HG03521 (cell line): Measurements from ENCODE around the gene VRK3.
A peak's percentile ranks its signal among the peaks of the same experiment; 100 is the strongest.

ENCODE experiments used
- ATAC-seq: cut with Tn5 transposase; IDR thresholded peaks from one replicate; pipeline ENCODE4 v1.9.1; 2021; ENCODE audit warnings: mild to moderate bottlenecking, moderate library complexity; ENCODE audit not compliant: unreplicated experiment

Gene VRK3

GRCh38 chr19:50030937-50031336 is 5.8 kb upstream of the VRK3 start:
- no peak for ATAC-seq

GRCh38 chr19:50030225-50030624 is 5.1 kb upstream of the VRK3 start:
- ATAC-seq, result no peak

- no peak for ATAC-seq
Measured at GRCh38 chr19:50026550-50026906, 1.4 kb upstream of the VRK3 start.

- peak; percentile 58 for ATAC-seq
Measured at GRCh38 chr19:50025794-50026549, 800 bp upstream of the VRK3 start, which contains the start of gene ZNF473. Gene ZNF473 (plus strand): TSS chr19:50026005. CDS start chr19:50031083, 5,078 bp downstream.

DNA sequence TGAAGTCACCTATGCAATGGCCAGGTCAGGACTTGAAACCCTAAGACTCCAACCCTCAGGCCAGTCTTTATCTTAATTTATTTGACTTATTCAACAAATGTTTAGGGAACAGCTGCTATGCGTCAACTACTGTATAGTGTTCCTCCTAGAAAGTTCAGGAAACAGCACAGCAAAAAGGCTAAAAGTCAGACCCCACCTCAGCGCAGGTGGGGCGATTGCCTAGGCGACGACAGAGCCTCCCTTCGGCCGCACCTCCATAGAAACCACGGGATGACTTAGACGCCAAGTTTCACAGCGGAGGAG is 502 bp downstream of the VRK3 start:
- no peak for ATAC-seq

- no peak for ATAC-seq
Measured at GRCh38 chr19:50022823-50023222, 2.3 kb downstream of the VRK3 start.

DNA sequence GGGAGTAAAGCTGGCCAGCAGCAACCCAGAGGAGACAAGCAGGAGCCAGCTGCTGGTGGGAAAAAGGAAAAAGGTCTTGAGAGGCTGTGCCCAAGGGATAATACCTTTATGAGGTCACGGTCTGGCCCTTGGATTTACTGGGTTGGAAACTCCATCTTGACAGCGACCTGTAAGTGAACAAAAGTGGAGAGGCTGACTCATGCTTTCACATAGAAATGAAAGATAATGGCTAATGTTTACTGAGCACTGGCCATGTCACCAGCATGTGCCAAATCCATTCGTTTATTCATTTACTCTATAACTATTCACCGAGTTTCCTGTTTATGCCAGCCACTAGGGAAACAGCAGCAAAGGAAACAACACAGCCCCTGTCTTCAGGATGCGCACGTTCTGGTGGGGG is 4.7 kb downstream of the VRK3 start:
- ATAC-seq, result no peak

DNA sequence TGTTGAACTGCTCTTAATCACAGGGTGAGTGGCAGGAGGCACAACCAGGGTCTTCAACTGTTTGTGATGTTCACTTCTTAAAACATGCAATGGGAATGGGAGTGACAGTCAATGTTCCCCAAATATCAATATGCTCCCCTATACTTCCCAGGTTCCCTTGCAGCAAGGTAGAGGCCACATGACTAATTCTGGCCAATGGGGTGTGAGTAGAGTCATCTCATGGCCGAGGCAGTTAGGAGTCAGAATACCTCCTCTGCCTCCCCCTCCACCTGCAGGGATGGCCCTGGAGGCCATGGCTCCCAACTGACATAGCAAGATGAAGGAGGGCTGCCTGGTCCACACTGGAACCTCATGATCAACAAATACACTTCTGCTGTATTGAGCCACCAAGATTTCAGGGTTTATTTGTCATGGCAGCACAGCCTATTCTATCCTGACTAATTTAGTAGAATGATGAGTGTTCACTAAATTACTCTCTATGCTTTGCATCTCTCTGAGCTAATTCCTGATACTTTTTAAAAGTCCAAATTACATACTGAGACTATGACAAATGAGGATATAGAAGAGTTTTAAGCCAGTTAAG is 8.9 kb downstream of the VRK3 start:
- ATAC-seq, result no peak

DNA sequence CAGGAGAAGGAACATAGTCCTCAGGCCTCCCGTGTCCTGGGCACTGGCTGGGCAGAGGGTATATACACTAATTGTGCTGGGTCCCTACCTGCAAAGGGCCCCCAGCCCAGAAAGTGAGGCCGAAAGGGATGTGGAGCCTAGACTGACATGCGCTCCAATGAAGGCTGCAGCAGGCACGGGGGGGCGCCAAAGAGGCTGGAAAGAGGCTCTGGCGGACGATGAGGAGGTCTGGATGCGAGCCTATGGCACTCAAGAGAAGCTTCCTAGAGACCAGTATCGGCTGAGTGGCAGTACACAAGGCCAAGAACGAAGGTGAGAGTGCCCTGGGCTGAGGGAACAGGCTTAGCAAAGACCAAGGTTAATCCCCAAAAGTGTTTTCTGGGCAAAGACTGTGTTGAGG is 16.6 kb downstream of the VRK3 start:
- ATAC-seq, result no peak

DNA sequence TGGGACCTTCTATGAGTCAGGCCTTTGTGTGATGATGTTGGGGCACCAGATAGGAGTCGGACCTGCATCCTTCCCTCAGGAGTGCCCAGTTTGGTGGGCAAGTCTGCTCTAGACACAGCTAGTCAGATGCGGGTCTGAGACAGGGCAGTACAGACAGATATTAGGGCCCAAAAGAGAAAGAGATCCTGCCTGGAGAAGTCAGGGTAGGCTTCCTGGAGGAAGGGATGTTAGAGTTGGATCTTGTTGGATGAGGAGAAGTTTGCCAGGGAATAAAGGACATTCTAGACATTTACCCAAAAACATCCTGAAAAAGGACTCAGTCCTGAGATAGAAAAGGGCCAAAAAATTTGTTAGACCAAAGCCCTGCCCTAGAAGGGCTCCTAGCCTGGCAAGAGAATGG is 17.2 kb downstream of the VRK3 start:
- ATAC-seq, result no peak

DNA sequence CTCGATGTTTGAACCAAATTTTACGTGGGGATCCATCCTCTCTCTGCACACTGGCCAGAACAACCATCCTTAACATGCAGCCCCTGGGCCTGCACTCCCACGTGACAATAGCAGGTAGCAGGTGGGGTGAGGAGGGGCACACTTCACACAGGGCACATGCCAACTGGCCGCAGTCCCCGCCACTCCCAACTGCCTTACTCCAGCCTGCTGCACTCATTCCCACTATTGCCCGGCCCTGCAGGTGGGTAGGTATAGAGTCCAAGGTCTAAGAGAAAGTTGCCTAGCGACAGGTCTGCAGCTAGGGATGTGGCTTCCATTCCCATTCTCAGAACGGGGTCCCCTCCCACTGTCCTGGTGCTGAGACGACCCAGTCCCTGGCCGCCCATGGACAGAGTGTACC is 18.0 kb downstream of the VRK3 start:
- no peak for ATAC-seq

GRCh38 chr19:50005428-50005827 is 19.7 kb downstream of the VRK3 start:
- no peak for ATAC-seq

DNA sequence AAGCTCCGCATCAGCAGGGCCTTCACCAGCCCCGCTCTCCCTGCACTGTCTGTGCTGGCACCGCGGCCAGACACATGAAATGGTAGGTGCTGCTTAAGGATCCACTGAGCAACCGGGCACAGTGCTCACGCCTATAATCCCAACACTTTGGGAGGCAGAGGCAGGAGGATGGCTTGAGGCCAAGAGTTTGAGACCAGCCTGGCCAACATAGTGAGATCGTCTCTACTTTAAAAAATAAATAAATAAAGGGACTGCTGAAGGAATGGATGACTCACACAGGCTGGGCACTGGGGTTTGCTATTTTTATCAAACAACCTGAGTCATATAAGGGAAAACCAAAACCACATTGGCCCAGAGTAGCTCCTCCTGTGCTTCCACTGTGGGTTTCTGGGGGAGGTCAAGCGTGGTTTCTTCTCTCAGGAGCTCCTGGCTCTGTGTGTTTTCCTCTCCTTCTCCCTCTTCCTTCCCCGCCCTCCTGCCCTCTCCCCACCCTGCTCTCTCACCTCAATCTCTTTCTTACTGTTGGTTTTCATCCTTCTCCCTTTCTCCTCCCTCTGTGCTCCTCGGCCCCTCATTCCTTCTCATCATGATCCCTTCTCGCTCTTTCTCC is 21.3 kb downstream of the VRK3 start:
- ATAC-seq, result no peak

- no peak for ATAC-seq
Measured at GRCh38 chr19:50003254-50003788, 21.9 kb downstream of the VRK3 start.

DNA sequence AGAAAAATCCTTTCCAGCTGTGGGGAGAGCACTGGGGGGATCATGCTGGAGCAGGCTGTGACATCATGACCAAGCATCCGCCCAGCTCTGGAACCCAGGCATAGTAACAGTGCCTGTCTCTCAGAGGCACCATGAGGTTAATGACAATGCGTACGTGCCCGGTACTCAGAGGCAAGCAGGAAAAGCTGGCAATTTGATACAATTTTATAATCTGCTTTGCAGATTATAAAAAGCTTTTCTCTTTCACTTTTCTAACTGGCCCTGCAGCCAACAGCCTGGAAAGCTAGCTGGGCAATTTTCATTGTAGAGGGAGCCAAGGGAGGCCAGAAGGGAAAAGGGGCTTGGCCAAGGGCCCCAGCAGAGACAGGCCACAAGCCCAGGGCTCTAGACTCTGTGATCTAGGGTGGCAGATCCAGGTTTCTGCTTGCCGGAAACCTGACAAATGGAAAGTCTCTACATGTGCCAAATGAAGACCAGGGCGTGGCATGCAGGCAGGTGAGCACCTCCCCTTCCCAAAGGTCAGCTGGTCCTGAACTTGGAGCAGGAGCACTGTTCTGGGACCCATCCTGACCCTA is 22.7 kb downstream of the VRK3 start:
- ATAC-seq, result no peak

DNA sequence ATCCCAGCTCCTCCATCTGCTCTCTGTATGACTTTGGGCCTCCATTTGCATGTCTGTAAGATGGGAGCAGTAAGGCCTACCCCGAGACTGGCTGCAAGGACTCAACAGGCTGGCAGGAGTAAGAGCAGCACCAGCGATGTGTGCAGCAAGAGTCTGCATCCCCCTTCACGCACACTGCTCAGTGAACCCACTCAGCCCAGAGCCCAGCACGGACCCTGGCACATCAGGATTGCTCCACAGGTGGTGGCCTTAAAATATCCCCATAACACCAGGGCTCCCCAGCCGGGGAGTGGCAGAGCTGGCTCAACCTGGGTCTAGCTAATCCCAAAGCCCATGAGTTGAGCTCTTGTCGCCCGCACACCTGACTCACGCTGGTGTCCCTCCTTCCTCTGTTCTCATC is 23.4 kb downstream of the VRK3 start:
- ATAC-seq, result no peak

- ATAC-seq, result no peak
Measured at GRCh38 chr19:50000841-50001557, 24.2 kb downstream of the VRK3 start.

GRCh38 chr19:50000038-50000840 is 24.9 kb downstream of the VRK3 start:
- ATAC-seq, result no peak

DNA sequence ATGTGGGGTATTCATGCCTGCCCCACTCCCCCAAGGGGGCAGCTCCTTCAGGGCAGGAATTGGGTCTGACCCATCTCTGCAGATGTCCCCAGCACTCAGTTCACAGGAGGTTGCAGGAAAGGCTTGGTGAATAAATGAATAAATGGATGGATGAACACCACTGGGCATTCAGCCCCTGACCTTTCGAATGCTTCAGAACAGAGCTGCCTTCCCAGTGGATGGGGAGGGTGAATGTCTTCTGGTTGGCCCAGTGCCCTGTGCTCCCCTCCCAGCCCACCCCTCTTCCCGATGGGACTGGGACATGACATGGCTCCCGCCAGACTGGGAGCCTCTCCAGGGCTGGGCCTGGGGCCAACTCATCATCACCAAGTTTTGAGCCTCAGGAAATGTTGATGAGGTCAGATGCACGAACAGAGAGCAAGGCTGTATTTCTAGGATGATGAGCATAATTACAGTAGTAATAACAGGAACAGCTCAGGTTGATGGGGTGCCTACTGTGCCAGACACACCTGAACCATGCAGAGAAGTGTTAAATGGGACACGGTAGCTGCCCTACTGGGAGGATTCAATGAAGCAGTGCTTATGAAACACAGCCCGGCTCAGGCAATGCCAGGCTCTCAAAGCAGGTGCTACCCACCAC is 25.7 kb downstream of the VRK3 start:
- ATAC-seq, result no peak

DNA sequence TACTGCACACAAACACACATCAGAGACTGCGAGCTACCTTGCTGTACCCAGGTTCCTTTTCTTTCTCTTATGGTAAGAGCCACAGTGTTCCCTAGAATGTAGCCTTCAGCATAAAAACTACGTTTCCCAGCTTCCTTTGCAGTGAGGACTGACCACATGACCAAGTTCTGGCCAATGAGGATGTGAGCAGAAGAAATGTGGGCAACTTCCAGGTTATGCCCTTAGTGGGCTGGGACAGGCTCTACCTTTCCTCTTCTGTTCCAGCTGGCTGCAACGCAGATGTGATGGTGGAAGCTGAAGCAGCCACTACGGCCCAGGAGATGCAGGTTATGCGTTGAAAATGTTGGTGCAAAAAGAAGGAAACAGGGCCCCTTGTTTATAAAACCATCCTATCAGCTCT is 27.5 kb downstream of the VRK3 start:
- no peak for ATAC-seq
